GM18520 (cell line): ENCODE data around the gene STX8.
"Not testable (repeated sequence)": the region's sequence is repeated elsewhere in the genome, so short reads cannot be mapped to it uniquely, and the experiment has no call there.

ENCODE experiments used
- ATAC-seq: cut with Tn5 transposase; IDR thresholded peaks from one replicate; pipeline ENCODE4 v1.9.1; 2021; ENCODE audit not compliant: unreplicated experiment

Gene STX8

DNA sequence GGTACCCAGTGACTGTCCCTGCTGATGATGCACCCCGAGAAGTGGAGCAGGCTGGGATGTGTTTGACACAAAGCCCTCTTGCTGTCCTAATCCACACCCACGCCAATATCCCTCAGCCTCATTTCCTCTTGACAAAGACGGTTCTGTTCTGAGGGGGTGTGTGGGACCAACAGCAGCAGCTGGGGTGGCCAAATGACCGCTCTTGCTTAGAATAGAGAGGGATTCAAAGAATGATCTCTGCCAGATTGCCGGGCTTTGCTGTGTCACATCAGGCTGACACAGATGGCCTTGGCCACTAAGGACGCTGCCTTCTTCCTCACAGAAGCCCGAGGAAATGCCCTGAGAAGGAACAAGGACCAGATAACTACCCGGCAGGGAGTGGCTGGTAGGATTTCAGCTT, 303.6 kb downstream of the STX8 start:
- ATAC-seq: no peak

DNA sequence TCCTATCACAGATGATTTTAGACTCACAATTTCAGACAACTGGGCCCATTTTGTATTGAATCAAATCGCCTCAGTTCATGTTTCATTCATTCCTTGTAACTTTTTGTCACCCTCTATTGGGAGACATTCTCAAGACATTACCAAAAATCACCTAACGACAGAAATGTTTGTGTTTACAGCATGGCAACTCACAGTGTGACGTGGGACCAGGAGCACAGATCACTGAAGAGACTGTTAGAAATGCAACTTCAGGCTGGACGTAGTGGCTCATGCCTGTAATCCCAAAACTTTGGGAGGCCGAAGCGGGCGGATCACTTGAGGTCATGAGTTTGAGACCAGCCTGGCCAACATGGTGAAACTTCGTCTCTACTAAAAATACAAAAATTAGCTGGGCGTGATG, 304.7 kb downstream of the STX8 start:
- no peak for ATAC-seq

DNA sequence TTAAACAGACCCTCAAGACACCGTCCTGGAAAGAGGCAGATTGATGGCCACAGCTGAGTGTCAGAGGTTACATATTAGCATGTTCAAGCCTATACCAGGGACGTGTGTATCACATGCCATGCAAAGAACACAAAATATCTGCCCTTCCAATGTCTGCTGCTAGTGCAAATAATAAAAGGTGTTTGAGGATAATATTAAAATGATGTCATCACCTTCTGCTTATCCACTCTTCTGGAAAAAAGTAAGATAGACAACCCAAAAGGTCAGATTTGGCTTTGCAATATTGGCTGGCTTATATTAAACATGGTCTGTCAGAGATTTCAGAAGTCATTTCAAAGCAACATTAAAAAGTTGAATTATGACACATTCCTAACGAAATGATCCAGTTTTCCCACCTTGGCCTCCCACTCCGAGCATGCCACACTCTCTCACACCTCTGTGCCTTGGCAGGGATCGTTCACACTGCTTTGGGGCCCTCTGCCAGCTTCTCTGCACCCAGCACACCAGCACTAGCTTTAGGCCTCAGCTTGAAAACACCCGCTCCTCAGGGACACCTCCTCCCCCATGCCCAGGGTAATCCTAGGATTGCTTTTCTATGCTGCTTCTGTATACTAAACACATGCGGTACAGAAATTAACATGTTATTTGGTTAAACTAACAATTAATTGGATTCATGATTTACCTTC, 306.1 kb downstream of the STX8 start:
- no peak for ATAC-seq

DNA sequence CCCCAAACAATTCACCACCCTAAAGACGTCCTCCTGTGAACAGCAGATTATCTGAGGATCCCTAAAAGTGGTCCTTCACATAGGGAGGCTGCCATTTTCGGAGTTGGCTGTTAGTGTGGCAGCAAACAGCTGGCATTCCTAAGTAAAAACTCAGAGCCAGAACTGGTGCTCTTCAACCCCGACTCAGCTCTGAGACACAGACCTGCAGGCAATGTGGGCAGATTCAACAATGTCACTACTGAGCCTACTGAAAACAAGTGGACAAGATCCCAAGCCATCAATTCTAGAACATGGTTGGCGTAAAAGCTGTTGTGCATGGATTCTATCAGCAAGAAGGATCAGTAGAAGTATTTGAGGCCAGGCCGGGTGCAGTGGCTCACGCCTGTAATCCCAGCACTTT, 307.1 kb downstream of the STX8 start:
- no peak for ATAC-seq

DNA sequence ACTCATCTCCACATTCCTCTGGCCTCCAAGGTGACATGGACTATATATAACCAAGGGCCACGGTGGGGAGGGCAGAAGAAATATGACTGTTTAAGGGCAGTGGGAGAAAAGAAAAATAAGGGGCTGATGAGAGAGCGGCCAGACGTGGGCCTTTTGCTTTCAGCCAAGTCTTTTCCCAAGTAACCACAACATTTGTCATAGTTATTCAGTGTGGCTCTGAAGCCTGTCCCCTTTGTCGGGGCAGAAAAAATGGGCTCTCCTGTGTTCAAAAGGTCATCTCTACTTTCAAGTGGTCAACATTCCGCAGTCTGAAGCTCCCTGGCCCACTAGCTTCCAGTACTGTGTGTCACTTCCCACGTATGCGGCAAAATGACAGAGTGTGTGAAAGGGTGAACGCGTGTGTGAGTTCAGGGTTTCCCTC, 308.9 kb downstream of the STX8 start:
- no peak for ATAC-seq

DNA sequence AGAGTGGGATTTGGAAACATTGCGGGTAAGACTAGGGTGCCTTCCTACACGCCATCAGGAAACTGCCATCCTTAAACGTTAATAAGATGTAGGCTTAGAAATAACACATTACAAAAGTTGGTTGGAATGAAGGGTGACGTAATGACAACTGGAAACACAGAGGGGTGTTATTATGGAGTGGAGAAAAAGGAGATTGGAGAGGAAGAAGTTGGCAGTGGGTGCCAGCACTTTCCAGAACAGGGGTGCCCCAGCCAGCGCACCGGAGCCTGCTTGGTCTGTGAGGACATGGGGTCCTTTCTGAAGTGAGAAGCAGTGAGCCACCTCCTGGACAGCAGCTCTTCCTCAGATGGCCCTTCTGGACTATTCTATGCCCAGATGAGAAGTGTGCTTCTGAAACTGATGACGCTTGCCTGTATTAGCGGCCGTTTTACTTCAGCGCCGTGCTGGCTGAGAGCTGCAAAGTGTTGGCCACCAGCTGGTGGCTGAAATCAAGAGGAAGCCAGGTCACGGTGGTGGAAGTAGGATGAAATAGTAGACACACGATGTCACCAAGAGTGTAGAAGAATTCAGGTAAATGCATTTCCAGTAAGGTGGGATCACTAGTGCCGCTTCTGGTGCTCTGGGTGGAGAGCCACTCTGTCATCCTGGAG, 309.5 kb downstream of the STX8 start:
- ATAC-seq: no peak

DNA sequence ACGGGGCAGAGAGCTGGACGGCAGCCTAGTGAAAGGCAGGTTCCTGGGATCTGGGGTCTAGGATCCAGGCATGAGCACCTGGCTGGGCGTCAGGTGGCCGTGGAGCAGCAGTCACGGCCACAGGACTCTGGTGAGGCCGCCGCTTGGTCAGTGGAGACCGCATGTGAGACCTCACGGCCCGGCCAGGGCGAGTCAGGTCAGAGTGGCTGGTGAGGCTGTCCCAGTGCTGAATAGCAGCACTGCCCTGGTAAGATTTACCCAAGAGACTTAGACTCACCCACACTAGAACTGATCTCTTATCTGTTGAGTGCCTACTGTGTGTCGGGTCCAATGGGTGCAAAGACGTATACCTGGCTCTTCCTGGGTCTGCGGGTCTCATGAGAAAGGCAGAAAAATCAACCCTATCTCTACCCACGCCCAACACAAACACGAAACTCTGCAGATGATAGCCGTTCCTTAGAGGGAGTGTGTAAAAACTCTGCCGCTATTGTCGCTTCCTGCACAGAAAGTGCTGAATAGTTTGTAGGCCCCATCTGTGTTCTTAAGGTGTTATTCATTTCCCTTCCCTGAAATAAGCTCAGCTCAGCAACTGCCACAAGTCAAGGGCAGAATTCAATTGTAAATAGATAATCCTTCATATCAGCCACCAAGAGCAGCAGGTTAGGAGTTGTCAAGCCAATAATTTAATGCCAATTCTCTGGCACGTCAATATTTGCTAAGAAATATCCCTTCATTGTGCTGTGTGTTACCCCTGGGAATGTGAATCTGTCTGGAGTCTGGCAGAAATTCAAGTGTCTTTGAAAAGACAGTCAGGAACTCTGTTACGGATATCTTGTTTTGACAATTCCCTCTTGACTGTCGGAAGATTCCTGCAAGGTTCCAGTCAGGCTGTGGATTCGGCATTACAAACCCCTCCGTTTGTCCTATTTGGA, 314.3 kb downstream of the STX8 start:
- ATAC-seq: no peak

DNA sequence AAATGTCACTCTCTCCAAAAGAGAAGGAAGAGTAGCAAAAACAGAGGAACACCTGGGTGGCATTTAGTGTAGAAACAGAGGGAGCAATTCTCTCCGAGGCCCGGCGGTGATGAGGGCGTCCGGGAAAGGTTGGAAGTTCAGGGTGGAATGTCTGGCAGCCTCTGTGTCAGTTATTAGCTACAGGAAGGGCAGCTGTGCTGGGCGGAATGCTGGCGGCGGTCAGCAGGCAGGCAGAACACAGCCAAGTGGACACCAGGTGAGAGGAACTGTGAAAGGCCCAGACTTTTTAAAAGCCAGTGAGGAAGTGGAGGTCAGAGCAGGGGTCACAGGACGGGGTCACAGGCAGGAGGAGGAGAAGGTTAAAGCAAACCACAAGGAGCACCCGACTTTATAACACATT, 316.2 kb downstream of the STX8 start:
- ATAC-seq: no peak

DNA sequence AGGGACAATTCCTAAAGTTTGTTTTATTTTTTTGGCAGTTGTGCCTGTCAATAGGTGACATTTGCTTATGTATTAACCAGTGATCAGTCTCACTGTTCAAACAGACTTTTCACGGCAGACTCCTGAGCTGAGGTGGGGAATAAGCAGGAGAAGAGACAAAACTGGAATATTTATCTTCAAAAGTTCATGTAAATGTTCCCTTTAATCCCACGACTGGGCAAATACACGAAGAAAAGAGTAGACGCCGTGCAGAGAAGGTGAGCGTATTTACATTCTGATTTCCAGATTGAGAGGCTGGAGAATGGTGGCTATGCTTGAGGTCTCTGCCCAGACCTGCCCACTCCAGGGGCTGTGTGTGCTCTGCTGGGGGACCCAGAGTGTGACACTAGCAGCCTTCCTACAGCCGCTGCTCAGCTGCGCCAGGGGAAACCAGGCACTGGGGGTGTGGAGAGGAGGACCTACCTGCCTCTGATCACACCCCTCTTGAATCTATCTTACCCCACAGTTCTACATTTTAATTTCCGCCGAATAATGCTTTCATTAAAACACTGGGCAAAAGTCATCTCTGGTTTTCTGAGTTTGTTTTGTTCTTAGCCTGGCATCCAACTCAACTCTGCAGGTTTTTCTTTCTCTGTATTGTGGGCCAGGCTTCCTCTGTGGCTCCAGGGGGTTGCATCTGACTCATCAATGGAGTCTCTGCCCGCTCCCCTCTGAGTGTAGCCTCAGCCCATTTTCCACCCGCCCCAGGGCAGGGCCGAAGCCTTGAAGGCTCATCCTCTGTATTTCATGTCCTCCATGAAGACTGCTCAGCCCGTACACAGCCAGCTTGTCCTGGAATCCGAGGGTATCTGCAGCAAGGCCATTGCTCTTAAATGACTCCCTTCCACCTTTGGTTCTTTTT, 317.3 kb downstream of the STX8 start:
- no peak for ATAC-seq

DNA sequence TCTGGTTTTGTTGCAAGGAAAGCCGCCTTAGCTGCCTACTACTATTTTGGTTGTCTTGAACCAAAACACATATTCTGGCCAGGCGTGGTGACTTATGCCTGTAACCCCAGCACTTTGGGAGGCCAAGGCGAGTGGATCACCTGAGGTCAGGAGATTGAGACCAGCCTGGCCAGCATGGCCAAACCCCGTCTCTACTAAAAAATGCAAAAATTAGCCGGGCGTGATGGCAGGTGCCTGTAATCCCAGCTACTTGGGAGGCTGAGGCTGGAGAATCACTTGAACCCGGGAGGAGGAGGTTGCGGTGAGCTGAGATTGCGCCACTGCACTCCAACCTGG, 318.0 kb downstream of the STX8 start:
- ATAC-seq: not testable (repeated sequence)

DNA sequence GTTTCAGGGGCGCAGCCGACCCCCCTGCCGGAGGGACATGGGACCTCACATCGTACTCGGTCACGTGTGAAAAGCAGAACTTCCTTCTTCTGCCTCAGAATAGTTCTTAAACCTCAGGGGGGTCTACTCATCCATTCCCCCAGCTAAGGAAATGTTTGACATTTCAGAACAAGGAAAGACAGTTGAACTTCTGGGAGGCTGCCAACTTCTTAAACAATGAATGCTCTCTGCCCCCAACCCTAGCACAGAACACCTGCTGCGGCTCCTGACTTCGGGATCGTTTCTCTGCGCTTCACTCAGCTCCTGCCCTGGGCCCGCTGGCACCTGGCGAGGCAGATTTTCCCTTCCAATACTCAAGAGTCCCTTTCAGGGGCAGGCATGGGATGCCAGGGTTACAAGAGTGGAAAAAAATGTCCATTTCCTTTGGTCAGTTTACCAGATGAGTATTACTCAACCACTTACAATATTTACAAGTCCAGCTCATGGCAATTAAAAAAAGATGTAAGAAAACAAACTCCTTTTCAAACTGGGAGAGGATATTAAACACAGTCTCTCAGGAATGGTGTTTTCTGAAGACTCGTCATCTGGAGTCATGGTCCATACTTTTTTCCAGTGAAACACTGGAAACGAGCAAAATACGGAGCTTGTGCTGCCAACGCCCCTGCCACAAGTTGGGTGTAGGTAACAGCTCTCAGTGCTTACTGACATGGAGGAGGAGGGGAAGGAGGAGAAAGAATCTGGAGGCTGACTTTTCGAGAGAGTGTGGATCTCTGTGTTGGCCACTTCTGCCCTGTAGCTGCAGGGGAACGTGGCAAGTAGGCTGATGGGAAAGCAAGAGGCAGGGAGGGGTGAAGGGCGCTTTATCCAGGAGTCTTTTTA, 318.6 kb downstream of the STX8 start:
- no peak for ATAC-seq

DNA sequence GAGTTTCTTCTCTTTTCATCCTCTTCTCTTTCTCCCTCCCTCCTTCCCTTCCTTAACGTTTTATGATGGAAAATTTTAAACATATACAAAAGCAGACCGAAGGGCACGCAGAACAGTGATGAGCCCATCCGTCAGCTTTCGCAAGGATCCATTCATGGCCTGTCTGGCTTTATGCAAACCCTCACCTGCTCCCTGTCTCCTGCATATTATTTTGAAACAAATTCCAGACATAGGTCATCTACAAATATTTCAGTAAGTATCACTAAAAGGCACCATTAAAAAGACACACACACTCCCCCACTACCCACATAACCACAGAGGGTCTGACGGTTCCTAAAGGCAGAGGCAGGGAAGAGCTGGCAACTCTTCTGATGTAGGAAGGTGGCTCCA, 319.3 kb downstream of the STX8 start:
- no peak for ATAC-seq

DNA sequence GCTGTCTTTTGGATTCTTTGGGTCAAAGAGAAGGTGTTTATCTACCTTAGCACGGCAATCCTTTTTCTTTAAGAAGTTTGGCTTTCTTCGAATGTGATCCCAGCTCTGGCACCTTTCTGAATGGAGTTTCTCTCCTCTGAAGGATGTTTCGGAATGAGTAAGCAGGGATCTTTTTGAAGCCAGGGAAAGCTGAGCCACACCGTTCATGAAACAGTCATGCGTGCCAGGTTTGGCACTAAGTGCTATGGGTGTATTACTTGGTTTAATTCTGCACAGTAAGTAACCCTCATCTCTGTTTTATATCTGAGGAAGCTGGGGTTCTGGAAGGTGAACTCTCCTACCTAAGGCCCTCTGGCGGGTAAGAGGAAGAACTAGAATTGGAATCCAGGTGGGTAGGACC, 319.8 kb downstream of the STX8 start:
- no peak for ATAC-seq

DNA sequence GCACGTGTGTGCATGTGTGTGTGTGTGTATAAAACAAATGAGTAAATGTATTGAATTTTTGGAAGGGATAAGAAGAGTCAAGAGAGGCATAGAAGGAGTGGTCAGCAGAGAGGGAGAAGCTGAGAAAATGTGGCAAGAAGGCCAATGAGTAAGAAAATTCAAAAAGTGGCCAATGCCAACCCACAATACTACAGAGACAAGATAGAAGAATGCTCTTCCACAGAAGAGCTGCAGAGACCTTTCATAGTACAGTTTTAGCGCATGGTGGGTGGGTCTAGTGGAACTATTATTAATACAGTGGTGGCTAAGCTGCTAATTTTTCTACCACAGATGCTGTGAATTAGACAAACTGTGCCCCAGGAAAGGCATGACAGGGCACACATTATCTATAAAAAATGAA, 320.8 kb downstream of the STX8 start:
- no peak for ATAC-seq

DNA sequence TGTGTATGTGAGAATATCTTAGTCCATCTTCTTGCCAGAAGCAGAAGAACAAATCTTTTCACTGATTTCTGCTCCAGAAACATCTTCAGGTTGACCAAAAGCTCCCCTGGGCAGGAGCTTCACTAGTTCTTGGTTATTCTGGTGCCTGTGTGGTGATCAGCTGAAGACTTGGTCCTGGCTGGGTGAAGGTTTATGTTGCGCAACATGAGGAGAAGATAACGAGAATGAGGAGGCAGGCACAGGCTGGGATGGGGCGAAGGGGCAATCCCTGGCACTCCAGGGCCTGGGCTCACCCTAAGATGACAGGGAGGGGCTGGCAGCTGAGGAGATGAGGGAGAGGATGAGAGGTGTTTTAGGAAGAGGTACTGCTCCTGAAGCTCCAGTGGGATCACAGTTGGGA, 322.3 kb downstream of the STX8 start:
- ATAC-seq: no peak

DNA sequence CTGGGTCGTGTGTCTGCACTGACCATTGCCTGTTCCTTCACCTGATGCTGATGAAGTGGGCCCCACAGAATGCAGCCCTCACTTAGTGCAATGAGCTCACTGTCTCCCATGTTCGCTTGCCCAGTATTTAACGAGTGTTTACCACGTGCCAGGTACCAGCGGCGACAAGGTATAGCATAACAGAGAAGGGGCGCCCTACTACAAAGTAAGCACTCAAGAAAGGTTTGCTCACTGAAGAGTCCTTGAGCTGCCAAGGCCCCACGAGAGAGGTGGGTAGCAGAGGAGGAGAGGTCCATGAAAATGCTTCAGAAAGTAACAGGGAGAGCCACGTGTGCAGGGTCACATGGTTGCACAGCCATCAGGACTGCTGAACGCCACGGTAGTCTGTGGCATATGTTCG, 324.3 kb downstream of the STX8 start:
- no peak for ATAC-seq

DNA sequence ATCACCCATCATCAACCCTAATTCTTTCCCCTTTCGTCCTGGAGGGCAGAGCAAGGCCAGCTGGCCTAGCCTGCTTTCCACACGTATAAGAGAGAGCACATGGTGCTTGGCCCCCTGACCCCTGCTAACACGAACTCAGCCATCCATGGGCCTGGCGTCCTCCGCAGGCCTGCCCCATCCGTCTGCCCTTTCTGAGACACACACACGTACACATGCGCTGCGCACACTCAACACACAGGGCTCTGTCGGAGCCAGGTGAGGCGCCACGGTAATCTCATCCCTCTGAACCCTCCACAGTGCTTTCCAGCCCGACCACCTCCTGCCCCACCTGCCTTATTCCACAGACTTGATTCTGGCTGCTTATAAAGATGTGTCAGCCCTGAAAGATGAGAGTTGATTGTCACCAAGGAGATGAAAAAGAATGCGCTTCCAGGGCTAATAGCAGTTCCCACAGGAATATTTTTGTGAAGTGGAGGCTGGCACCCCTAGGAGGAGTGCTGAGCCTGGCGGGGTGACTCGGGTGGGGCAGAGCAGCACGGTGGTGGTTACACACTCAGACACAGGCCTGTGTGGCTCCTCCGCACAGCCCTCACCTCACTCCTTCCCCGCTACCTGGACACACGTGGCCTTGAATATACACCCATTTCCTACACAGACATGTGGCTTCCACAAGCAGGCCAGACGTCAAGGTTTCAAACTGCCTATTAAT, 326.2 kb downstream of the STX8 start:
- ATAC-seq: no peak

DNA sequence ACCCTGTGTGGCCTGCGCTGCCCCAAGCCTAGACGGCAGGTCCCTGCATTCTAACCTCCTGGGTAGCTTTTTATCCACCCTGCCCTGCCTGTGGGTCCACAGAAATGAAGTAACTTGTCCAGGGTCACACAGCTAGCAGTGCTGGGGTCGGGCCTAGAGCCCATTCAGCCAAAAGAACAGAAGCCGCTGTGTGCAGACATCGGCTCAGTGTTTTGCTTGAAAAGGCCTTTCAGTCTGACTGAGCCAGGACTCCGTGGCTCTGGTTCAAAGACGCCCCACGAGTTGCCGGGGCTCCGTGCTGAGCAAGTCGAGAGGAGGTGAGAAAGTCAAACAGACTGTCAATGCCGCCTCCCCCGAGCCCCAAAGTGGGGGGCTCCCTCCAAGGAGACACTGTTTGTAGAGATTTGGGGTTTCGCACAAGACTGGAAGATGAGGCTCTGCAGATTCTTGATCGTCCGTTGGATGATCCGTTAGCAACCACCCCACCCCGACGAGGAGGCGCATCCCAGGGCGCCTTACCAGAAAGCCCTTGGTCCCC, 328.1 kb downstream of the STX8 start:
- no peak for ATAC-seq
